Measurements from ENCODE around the gene SLC13A4. TPM values are rescaled to one million over a fixed set of nuclear protein-coding genes. Genes with fewer than 3 reads are reported as not detected.

Gene SLC13A4
- polyA plus RNA-seq, 1 donor (not counting 4 experiments of a cell fraction or from before 2014, with no cell fraction given) = 0.12 TPM

DNA sequence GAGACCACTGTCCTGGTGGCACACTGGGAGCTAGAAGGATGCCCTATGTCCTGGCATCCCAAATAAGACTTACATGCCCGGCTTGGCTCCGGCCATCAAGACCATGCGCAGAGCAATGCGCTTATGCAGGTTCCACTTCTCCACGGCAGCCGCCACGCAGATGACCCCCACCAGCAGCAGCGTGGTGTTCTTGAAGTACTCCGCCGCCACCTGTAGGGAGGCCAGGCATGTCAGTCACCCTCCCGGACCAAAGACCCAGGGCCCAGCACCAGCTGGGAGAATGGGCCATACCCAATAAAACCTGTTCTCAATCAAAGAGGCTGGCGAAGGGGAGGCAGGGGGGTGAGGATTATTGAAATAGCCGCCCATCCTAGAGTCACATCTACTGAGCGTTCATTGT, 19.9 kb downstream of the SLC13A4 start:
- no peak for TF ChIP-seq EZH2 (IDR thresholded peaks at IDR 0.05; ENCODE audit: low read length)
- TF ChIP-seq, protein P1, sequence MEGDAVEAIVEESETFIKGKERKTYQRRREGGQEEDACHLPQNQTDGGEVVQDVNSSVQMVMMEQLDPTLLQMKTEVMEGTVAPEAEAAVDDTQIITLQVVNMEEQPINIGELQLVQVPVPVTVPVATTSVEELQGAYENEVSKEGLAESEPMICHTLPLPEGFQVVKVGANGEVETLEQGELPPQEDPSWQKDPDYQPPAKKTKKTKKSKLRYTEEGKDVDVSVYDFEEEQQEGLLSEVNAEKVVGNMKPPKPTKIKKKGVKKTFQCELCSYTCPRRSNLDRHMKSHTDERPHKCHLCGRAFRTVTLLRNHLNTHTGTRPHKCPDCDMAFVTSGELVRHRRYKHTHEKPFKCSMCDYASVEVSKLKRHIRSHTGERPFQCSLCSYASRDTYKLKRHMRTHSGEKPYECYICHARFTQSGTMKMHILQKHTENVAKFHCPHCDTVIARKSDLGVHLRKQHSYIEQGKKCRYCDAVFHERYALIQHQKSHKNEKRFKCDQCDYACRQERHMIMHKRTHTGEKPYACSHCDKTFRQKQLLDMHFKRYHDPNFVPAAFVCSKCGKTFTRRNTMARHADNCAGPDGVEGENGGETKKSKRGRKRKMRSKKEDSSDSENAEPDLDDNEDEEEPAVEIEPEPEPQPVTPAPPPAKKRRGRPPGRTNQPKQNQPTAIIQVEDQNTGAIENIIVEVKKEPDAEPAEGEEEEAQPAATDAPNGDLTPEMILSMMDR (optimal IDR thresholded peaks at IDR 0.05 in 1 of 3, IDR thresholded peaks at IDR 0.05 in 1 of 3, conservative IDR thresholded peaks at IDR 0.05 in 1 of 3; ENCODE audit: extremely low read depth in 1 of 3, insufficient read depth in 2 of 3, low read length in 3 of 3) = no peak
- no peak overlapping the region for H3K4me3 ChIP-seq (ENCODE audit: control insufficient read depth in 2 of 3, extremely low read depth in 1 of 3, insufficient read depth in 2 of 3, low read depth in 1 of 3, low read length in 3 of 3)
- no peaks in the 10 kb centered on the region for H3K9me1 ChIP-seq (ENCODE audit: control insufficient read depth, extremely low read depth, insufficient read depth, low read length)
- H3K4me2 ChIP-seq (ENCODE audit: control insufficient read depth, extremely low read depth, insufficient read depth, low read depth, low read length) = peak overlapping the region; percentile 94
- peak overlapping the region; percentile 95 for H3K27ac ChIP-seq (ENCODE audit: control insufficient read depth, insufficient read depth, low read length)
- no peaks in the 10 kb centered on the region for H3K79me2 ChIP-seq (ENCODE audit: control insufficient read depth, insufficient read depth, low read length)
- peaks cover 34% of the 10 kb centered on the region for H3K4me1 ChIP-seq (ENCODE audit: control insufficient read depth, extremely low read depth, insufficient read depth, low read length)
- no peaks in the 10 kb centered on the region for H3K36me3 ChIP-seq (ENCODE audit: control insufficient read depth in 2 of 2, extremely low read depth in 1 of 2, insufficient read depth in 2 of 2, low read length in 2 of 2)
- H4K20me1 ChIP-seq (ENCODE audit: control insufficient read depth, extremely low read depth, insufficient read depth, low read length) = no peaks in the 10 kb centered on the region
- dilution Hi-C loops (cut with MboI; ENCODE audit: extremely low pct_ligation_motif_present, low sequenced_read_pairs) = no loop called here
- no peak for FAIRE-seq
- H2AFZ ChIP-seq (ENCODE audit: control insufficient read depth, low read length) = no peak overlapping the region
- no peaks in the 10 kb centered on the region for H3K27me3 ChIP-seq (ENCODE audit: control insufficient read depth, extremely low read depth, insufficient read depth, low read length)
- DNase-seq (ENCODE audit: low read depth, low spot score) = no peak
- H3K9me3 ChIP-seq (ENCODE audit: control insufficient read depth, low read depth, low read length) = no peaks in the 10 kb centered on the region
- H3K9ac ChIP-seq (ENCODE audit: control insufficient read depth, extremely low read depth, insufficient read depth, low read length) = no peak overlapping the region

DNA sequence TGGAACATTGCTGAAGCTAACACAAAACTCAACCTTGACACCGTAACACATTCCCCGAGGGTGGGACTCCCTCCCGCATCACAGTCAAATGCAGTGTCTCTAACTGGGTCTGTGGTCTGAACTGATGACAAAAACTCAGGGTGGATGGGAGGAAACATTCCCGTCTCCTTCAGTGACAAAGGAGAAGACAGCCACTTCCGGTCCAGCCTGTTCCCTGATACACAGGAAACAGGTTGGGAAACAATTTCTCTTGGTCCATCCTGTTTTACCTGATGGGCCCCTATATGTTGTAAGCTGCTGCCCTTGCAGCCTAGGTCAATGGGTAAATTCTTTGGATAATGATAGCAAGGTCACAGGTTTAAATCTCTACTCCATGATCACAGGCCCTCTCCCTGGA, 20.4 kb downstream of the SLC13A4 start:
- Histone ChIP-seq H3K79me2 (ENCODE audit: control insufficient read depth, insufficient read depth, low read length) (no peaks in the 10 kb centered on the region), H3K4me1 (ENCODE audit: control insufficient read depth, extremely low read depth, insufficient read depth, low read length) (peaks cover 34% of the 10 kb centered on the region), H3K4me2 (ENCODE audit: control insufficient read depth, extremely low read depth, insufficient read depth, low read depth, low read length) (peak overlapping the region; percentile 94), H3K27me3 (ENCODE audit: control insufficient read depth, extremely low read depth, insufficient read depth, low read length) (no peaks in the 10 kb centered on the region), H3K9ac (ENCODE audit: control insufficient read depth, extremely low read depth, insufficient read depth, low read length) (peak overlapping the region; percentile 26), H3K9me1 (ENCODE audit: control insufficient read depth, extremely low read depth, insufficient read depth, low read length) (no peaks in the 10 kb centered on the region), H3K27ac (ENCODE audit: control insufficient read depth, insufficient read depth, low read length) (peak overlapping the region; percentile 95), H3K9me3 (ENCODE audit: control insufficient read depth, low read depth, low read length) (no peaks in the 10 kb centered on the region), H4K20me1 (ENCODE audit: control insufficient read depth, extremely low read depth, insufficient read depth, low read length) (no peaks in the 10 kb centered on the region), H3K4me3 (ENCODE audit: control insufficient read depth in 2 of 3, extremely low read depth in 1 of 3, insufficient read depth in 2 of 3, low read depth in 1 of 3, low read length in 3 of 3) (no peak overlapping the region), H2AFZ (ENCODE audit: control insufficient read depth, low read length) (no peak overlapping the region), H3K36me3 (ENCODE audit: control insufficient read depth in 2 of 2, extremely low read depth in 1 of 2, insufficient read depth in 2 of 2, low read length in 2 of 2) (no peaks in the 10 kb centered on the region)
- dilution Hi-C loops (cut with MboI; ENCODE audit: extremely low pct_ligation_motif_present, low sequenced_read_pairs) = no loop called here
- FAIRE-seq (no peak), DNase-seq (ENCODE audit: low read depth, low spot score) (no peak)
- TF ChIP-seq, protein P1 (optimal IDR thresholded peaks at IDR 0.05 in 1 of 3, IDR thresholded peaks at IDR 0.05 in 1 of 3, conservative IDR thresholded peaks at IDR 0.05 in 1 of 3; ENCODE audit: extremely low read depth in 1 of 3, insufficient read depth in 2 of 3, low read length in 3 of 3) = no peak
- no peak for TF ChIP-seq EZH2 (IDR thresholded peaks at IDR 0.05; ENCODE audit: low read length)

All from keratinocyte (primary cell).